Measurements from ENCODE around the gene IMPA2.
"Not testable (repeated sequence)": the region's sequence is repeated elsewhere in the genome, so short reads cannot be mapped to it uniquely, and the experiment has no call there.

Gene IMPA2

GRCh38 chr18:11981192-11981542 is at the start of gene IMPA2:
Gene IMPA2, plus strand, starts transcription at chr18:11981507. Its CDS starts 163 bp downstream, at chr18:11981670.
- no peak for FAIRE-seq

GRCh38 chr18:11932393-11932792 is 48.9 kb upstream of the IMPA2 start:
- DNase-seq (ENCODE audit: insufficient read length, low spot score) (no peak), FAIRE-seq (no peak)

More at GRCh38 chr18:11981192-11981542, at the start of gene IMPA2:
- DNase-seq (ENCODE audit: insufficient read length, low spot score): peak; percentile 91

GRCh38 chr18:11937874-11938478 is 43.3 kb upstream of the IMPA2 start:
- peak; percentile 84 for FAIRE-seq

GRCh38 chr18:11940956-11941355 is 40.4 kb upstream of the IMPA2 start:
- DNase-seq (ENCODE audit: insufficient read length, low spot score): no peak
- no peak for FAIRE-seq

More at GRCh38 chr18:11937874-11938478, 43.3 kb upstream of the IMPA2 start:
- DNase-seq (ENCODE audit: insufficient read length, low spot score): peak; percentile 59

- DNase-seq (ENCODE audit: insufficient read length, low spot score) (no peak), FAIRE-seq (no peak)
Observed at GRCh38 chr18:11943551-11943950, 37.8 kb upstream of the IMPA2 start.

- DNase-seq (ENCODE audit: insufficient read length, low spot score) (no peak), FAIRE-seq (no peak)
Observed at GRCh38 chr18:11944252-11944651, 37.1 kb upstream of the IMPA2 start.

GRCh38 chr18:11944786-11945185 is 36.5 kb upstream of the IMPA2 start:
- FAIRE-seq: no peak

GRCh38 chr18:11945834-11946659 is 35.3 kb upstream of the IMPA2 start:
- not testable (repeated sequence) for DNase-seq (ENCODE audit: insufficient read length, low spot score); FAIRE-seq

More at GRCh38 chr18:11944786-11945185, 36.5 kb upstream of the IMPA2 start:
- DNase-seq (ENCODE audit: insufficient read length, low spot score): no peak

- DNase-seq (ENCODE audit: insufficient read length, low spot score) (no peak), FAIRE-seq (no peak)
Observed at GRCh38 chr18:11946756-11947155, 34.6 kb upstream of the IMPA2 start.

- FAIRE-seq (peak; percentile 86), DNase-seq (ENCODE audit: insufficient read length, low spot score) (peak; percentile 53)
Observed at GRCh38 chr18:11947214-11948191, 33.8 kb upstream of the IMPA2 start.

- no peak for DNase-seq (ENCODE audit: insufficient read length, low spot score)
- FAIRE-seq: no peak
Observed at GRCh38 chr18:11948852-11949523, 32.3 kb upstream of the IMPA2 start.

- DNase-seq (ENCODE audit: insufficient read length, low spot score): no peak
- no peak for FAIRE-seq
Observed at GRCh38 chr18:11950824-11951223, 30.5 kb upstream of the IMPA2 start.

- no peak for FAIRE-seq
- no peak for DNase-seq (ENCODE audit: insufficient read length, low spot score)
Observed at GRCh38 chr18:11951390-11951851, 29.9 kb upstream of the IMPA2 start.

GRCh38 chr18:11953113-11953512 is 28.2 kb upstream of the IMPA2 start:
- DNase-seq (ENCODE audit: insufficient read length, low spot score) (no peak), FAIRE-seq (no peak)

GRCh38 chr18:11955239-11956029 is 25.9 kb upstream of the IMPA2 start:
- DNase-seq (ENCODE audit: insufficient read length, low spot score) (no peak), FAIRE-seq (no peak)

GRCh38 chr18:11956371-11957308 is 24.7 kb upstream of the IMPA2 start:
- DNase-seq (ENCODE audit: insufficient read length, low spot score): no peak
- no peak for FAIRE-seq

- FAIRE-seq (no peak), DNase-seq (ENCODE audit: insufficient read length, low spot score) (no peak)
Observed at GRCh38 chr18:11957636-11958035, 23.7 kb upstream of the IMPA2 start.

GRCh38 chr18:11959651-11960050 is 21.7 kb upstream of the IMPA2 start:
- not testable (repeated sequence) for FAIRE-seq

More at GRCh38 chr18:11959651-11960050, 21.7 kb upstream of the IMPA2 start:
- DNase-seq (ENCODE audit: insufficient read length, low spot score): not testable (repeated sequence)
